Coronary artery (tissue), 2 donors: ENCODE results near the gene MIGA2.

Source experiments
- DNase-seq: peaks from one replicate; pipeline ENCODE4 v3.0.0-alpha.2; 2017; ENCODE audit warnings: low spot score
- H3K27ac ChIP-seq, 2 donors: fragments of 200-600 bp; sonication (generic); one replicate each; pipeline ENCODE4 v1.5.1; 2016 to 2019
- H3K4me3 ChIP-seq: fragments of 200-600 bp; sonication (generic); 2 replicates; pipeline ENCODE4 v1.5.1; 2016; ENCODE audit warnings: mild to moderate bottlenecking, moderate library complexity
- CTCF ChIP-seq: fragments of 200-600 bp; sonication (generic); IDR thresholded peaks from one replicate; pipeline ENCODE4 v1.5.1; 2019; ENCODE audit warnings: antibody characterized with exemption

MIGA2 gene

GRCh38 chr9:129011761-129012181 is 24.7 kb upstream of the MIGA2 start:
- H3K27ac ChIP-seq = no peak overlapping the region
- TF ChIP-seq CTCF = no peak
- no peak for DNase-seq
- H3K4me3 ChIP-seq = no peak overlapping the region

DNA sequence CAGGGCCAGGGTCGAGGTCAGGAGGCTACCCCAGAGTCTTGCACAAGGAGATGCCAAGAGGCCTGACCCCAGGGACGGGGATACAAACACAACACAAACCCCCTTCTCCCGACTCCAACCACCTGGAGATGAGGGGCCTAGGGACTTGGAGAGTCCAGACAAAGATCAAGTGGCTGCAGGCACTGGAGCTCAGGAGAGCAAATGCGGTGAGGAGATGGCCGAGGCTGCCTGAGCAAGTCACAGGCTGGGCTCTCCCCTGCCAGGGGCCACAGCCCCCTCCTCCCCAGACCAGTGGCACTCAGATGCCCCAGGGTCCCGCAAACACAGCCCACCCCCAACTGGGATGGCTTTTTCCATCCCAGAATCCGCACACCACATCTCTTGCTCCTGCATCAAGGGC is 24.1 kb upstream of the MIGA2 start:
- no peak for DNase-seq
- no peak overlapping the region for H3K27ac ChIP-seq
- TF ChIP-seq CTCF = no peak
- no peak overlapping the region for H3K4me3 ChIP-seq

- DNase-seq = no peak
- Histone ChIP-seq H3K27ac (no peak overlapping the region), H3K4me3 (no peak overlapping the region)
- TF ChIP-seq CTCF = no peak
Measured at GRCh38 chr9:129012893-129013448, 23.5 kb upstream of the MIGA2 start.

- no peak overlapping the region for H3K4me3 ChIP-seq
- H3K27ac ChIP-seq = no peak overlapping the region
- DNase-seq = no peak
- no peak for TF ChIP-seq CTCF
Measured at GRCh38 chr9:129013674-129014073, 22.8 kb upstream of the MIGA2 start.

- H3K27ac ChIP-seq = no peak overlapping the region
- H3K4me3 ChIP-seq = no peak overlapping the region
- TF ChIP-seq CTCF = no peak
- DNase-seq = no peak
Measured at GRCh38 chr9:129014124-129014523, 22.3 kb upstream of the MIGA2 start.

- Histone ChIP-seq H3K4me3 (no peak overlapping the region), H3K27ac (no peak overlapping the region)
- no peak for TF ChIP-seq CTCF
- DNase-seq = no peak
Measured at GRCh38 chr9:129014608-129015007, 21.8 kb upstream of the MIGA2 start.

DNA sequence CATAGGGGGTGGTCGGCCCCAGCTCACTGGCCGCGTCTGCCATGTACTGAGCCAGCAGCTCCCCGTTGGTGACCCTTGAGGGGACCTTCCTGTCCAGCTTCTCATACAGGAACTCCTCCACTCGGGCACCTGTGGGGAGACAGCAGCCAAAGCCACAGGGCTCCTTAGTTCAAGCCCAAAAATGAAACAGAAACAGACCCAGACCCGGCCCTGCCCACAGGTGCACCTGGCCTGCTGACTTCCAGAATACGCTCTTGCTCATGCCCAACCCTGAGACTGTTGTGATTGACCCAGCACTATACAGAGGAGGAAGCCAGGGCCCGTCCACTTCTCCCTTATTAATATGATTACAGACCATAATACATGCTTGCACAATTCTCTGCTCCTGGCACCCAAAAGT is 15.3 kb upstream of the MIGA2 start:
- TF ChIP-seq CTCF = no peak
- DNase-seq = no peak
- Histone ChIP-seq H3K4me3 (no peak overlapping the region), H3K27ac (no peak overlapping the region)
